Stimulated activated CD4-positive, alpha-beta T cell treated with anti-CD3 and anti-CD28 coated beads, Interleukin-1b, Interleukin-23, amount 100 ng/mL, for 48 hours (primary cell): ENCODE results near the gene GALR2.

ENCODE experiments used
- DNase-seq: peaks from one replicate; pipeline ENCODE4 v3.0.0-alpha.2; 2020

GALR2 gene

GRCh38 chr17:76102944-76103273, 28.3 kb downstream of the GALR2 start:
- DNase-seq = no peak

GRCh38 chr17:76103274-76104139, 28.9 kb downstream of the GALR2 start, which contains the start of gene EXOC7:
TSS of gene EXOC7 (minus strand) at chr17:76103787. CDS start at chr17:76103692, 95 bp downstream.
- DNase-seq = peak; percentile 92

GRCh38 chr17:76104140-76104895, 29.7 kb downstream of the GALR2 start:
- no peak for DNase-seq

GRCh38 chr17:76104896-76105231, 30.3 kb downstream of the GALR2 start:
- no peak for DNase-seq

- DNase-seq = no peak
Observed at GRCh38 chr17:76106703-76107102, 32.1 kb downstream of the GALR2 start.

- DNase-seq = no peak
Observed at GRCh38 chr17:76107509-76107908, 32.9 kb downstream of the GALR2 start.

- no peak for DNase-seq
Observed at GRCh38 chr17:76111956-76112355, 37.4 kb downstream of the GALR2 start.

- DNase-seq = no peak
Observed at GRCh38 chr17:76115138-76115754, 40.7 kb downstream of the GALR2 start.

GRCh38 chr17:76119409-76120371, 45.1 kb downstream of the GALR2 start:
- no peak for DNase-seq

GRCh38 chr17:76120658-76121008, 46.1 kb downstream of the GALR2 start:
- DNase-seq = no peak

- DNase-seq = no peak
Observed at GRCh38 chr17:76121932-76122430, 47.4 kb downstream of the GALR2 start.

- DNase-seq = no peak
Observed at GRCh38 chr17:76122431-76123190, 48.0 kb downstream of the GALR2 start.

GRCh38 chr17:76123191-76123499, 48.6 kb downstream of the GALR2 start:
- no peak for DNase-seq

- DNase-seq = no peak
Observed at GRCh38 chr17:76123749-76124581, 49.4 kb downstream of the GALR2 start.

GRCh38 chr17:76124582-76125390, 50.2 kb downstream of the GALR2 start:
- DNase-seq = no peak

GRCh38 chr17:76125391-76125675, 50.8 kb downstream of the GALR2 start:
- no peak for DNase-seq

- DNase-seq = no peak
Observed at GRCh38 chr17:76125922-76126321, 51.3 kb downstream of the GALR2 start.
